ENCODE measurements around the gene MKRN2OS. TPM values are rescaled to one million over a fixed set of nuclear protein-coding genes. Genes with fewer than 3 reads are reported as not detected.
A peak's percentile ranks its signal among the peaks of the same experiment; 100 is the strongest.
"Not testable (repeated sequence)": the region's sequence is repeated elsewhere in the genome, so short reads cannot be mapped to it uniquely, and the experiment has no call there.

MKRN2OS gene
- polyA plus RNA-seq, 6 donors from 2014 or later = not detected

DNA sequence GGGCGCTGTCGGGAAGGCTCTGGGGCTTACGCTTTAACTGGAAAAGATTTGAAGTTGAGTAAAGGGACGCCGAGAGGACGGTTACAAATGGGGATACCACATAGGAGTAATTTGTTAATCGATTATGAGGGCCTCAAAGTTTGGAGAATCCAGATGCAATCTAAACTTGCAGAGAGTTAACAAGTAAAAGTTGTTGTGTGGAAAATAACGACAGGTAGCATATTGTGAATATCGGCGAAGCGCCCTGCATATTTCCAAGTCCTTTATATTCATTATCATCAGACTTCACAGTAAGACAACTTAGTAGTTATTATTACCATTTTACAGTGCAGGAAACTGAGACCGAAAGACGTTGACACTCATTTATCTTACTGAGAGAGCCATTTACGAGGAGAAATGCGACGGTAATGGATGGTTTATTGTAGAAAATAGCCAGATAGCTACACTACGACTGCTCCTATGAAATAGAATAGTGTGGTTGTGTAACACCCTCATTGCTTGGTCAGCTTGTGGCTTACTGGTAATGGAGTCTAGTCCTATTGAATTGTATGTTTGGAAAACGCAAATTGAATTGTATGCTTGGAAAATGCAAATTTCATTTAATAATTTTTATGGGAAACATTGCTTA lies 12.3 kb upstream of the MKRN2OS start:
- Mint-ChIP-seq H3K27me3 (peaks cover 9 to 22% (median 21%) of the 10 kb centered on the region in 3 donors), H3K9me3 (peaks cover 0 to 2% (median 0%) of the 10 kb centered on the region in 7 donors), H3K36me3 (no peaks in the 10 kb centered on the region), H3K4me1 (peaks cover 55 to 70% (median 61%) of the 10 kb centered on the region in 3 donors), H3K27ac (peak overlapping the region; percentile 53 to 96 (median 90)), H3K4me3 (peak overlapping the region; percentile 93 to 99 (median 96))
- no peak for DNase-seq
- ATAC-seq (ENCODE audit: low read depth in 2 of 2) = no peak

DNA sequence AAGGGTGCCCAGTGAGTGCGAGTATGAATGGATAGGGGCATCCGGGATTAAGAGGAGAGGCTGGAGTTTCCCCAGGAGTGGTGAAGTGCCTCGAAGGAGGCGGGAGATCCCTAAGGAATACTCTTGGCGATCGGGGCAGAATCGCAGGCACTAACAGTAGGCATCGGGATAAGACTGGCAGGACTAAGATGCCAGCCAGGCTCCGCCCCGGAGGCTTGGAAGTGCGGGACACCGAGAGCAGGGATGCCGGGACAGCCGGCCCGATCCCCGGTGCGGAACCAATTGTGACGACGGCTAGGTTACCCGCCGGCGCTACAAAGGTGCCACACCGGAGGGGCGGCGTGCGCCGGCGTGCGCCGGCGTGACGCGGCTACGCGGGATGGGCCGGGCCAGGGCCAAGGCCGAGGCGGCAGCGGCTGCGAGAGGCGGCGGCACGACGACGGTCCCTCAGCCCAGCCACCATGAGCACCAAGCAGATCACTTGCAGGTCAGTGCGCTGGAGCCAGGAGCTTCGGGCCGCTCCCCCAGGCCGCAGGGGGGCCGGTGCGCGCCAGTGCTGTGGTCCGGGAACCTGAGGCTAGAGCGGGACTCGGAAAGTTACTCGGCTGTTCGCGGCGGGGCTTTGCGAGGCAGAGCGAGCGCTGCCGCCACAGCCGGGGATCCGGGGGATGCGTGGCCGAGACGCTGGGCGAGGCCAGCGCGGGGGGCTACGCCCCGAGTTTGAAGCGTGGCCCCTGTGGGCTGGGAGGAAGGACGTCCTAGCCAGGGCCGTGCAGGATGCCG lies 11.6 kb upstream of the MKRN2OS start, which contains the start of gene MKRN2:
Gene MKRN2 (plus strand): TSS at position 398 of the 783 bp plus-strand sequence. CDS start 64 bp downstream, at position 462.
- ATAC-seq (ENCODE audit: low read depth in 2 of 2) = peak; percentile 95 to 97
- Mint-ChIP-seq H3K9me3 (peaks cover 0 to 2% (median 0%) of the 10 kb centered on the region in 7 donors), H3K4me3 (peak within 1 kb of the TSS; percentile 93 to 99 (median 96)), H3K27ac (peak within 1 kb of the TSS; percentile 88 to 96 (median 94)), H3K36me3 (no peaks in the 10 kb centered on the region), H3K4me1 (peaks cover 52 to 63% (median 59%) of the 10 kb centered on the region in 3 donors), H3K27me3 (peaks cover 9 to 22% (median 21%) of the 10 kb centered on the region in 3 donors)
- DNase-seq = peak; percentile 82

DNA sequence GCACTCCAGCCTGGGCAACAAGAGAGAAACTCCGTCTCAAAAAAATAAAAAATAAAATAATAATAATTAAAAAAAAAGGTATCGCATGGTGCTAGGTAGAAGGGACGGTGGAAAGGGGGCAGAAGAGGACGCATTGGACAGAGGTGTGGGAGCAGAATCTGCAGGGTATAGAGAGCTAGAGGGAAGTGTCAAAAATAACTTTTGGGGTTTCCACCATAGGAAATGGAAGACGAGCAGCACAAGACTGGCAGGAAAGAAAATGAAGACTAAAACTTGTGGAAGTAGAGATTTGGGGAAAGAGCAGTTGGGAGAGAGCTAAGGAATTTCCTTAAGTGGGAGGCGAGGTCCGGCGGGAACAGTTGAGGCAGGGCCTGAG lies 11.0 kb upstream of the MKRN2OS start:
- peaks cover 9 to 22% (median 21%) of the 10 kb centered on the region in 3 donors for H3K27me3 Mint-ChIP-seq
- DNase-seq = peak; percentile 5
- H3K4me3 Mint-ChIP-seq = peak overlapping the region; percentile 93 to 99 (median 96)
- H3K9me3 Mint-ChIP-seq = peaks cover 0 to 2% (median 0%) of the 10 kb centered on the region in 7 donors
- H3K4me1 Mint-ChIP-seq = peaks cover 52 to 57% (median 55%) of the 10 kb centered on the region in 3 donors
- no peaks in the 10 kb centered on the region for H3K36me3 Mint-ChIP-seq
- peak overlapping the region; percentile 87 to 95 (median 92) for H3K27ac Mint-ChIP-seq
- no peak for ATAC-seq (ENCODE audit: low read depth in 2 of 2)

DNA sequence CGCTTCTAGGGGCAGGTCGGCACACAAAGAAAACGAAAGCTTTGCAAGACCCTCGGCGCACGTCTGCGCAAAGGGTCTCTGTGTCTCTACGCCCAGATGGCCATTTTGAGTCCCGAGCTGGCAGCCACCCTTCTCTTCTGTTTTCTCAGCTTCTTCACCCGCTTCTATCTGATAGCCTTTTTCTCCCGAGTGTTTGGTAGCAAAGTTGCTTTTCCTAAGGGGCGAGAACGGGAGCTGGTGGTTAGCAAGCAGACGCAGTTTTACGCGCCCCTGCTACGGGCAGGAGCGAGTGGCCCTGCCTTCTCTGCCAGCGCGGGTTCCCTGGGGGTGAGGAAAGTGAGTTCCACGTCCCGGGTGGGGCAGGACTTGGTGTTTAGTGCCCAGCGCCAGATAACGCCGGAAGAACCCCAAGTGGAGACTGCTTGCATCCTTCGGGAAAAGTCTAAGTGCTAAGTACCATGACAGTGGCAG lies 8.7 kb upstream of the MKRN2OS start:
- Mint-ChIP-seq H3K4me1 (peaks cover 32 to 34% (median 34%) of the 10 kb centered on the region in 3 donors), H3K36me3 (no peaks in the 10 kb centered on the region), H3K4me3 (peak overlapping the region; percentile 80 to 99 (median 91)), H3K27me3 (peaks cover 19 to 25% (median 22%) of the 10 kb centered on the region in 3 donors), H3K9me3 (peaks cover 0 to 2% (median 0%) of the 10 kb centered on the region in 7 donors), H3K27ac (peak overlapping the region in 2 of 6 donors; percentile 15 to 32)
- peak; percentile 7 for DNase-seq
- ATAC-seq (ENCODE audit: low read depth in 2 of 2) = no peak

DNA sequence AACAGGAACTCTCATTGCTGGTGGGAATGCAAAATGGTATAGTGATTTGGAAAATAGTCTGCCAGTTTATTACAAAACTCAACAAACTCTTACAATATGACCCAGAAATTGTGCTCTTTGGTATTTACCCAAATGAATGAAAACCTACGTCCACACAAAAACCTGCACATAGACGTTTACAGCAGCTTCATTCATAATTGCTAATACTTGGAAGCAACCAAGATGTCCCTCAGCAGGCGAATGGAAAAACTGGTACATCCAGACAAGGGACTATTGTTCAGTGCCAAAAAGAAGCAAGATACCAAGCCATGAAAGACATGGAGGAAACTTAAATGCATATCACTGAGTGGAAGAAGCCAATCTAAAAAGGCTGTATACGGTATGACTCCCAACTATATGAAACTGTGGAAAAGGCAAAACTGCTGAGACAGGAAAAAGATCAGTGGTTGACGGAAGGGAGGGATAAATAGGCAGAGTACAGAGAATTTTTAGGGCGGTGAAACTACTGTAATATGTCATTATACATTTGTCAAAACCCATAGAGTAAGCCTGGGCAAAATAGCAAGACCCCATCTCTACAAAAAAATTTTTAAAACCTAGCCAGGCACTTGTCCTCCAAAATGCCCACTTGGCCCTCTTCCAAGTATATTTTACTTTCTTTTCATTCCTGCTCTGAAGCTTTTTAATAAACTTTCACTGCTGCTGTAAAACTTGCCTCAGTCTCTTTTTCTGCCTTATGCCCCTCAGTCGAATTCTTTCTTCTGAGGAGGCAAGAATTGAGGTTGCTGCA lies 4.9 kb upstream of the MKRN2OS start:
- H3K9me3 Mint-ChIP-seq = peaks cover 0 to 2% (median 0%) of the 10 kb centered on the region in 7 donors
- H3K36me3 Mint-ChIP-seq = no peaks in the 10 kb centered on the region
- H3K4me3 Mint-ChIP-seq = no peak overlapping the region
- no peak overlapping the region for H3K27ac Mint-ChIP-seq
- H3K27me3 Mint-ChIP-seq = peaks cover 19 to 25% (median 22%) of the 10 kb centered on the region in 3 donors
- no peak for DNase-seq
- no peak for ATAC-seq (ENCODE audit: low read depth in 2 of 2)
- H3K4me1 Mint-ChIP-seq = peaks cover 4 to 11% (median 7%) of the 10 kb centered on the region in 3 donors

DNA sequence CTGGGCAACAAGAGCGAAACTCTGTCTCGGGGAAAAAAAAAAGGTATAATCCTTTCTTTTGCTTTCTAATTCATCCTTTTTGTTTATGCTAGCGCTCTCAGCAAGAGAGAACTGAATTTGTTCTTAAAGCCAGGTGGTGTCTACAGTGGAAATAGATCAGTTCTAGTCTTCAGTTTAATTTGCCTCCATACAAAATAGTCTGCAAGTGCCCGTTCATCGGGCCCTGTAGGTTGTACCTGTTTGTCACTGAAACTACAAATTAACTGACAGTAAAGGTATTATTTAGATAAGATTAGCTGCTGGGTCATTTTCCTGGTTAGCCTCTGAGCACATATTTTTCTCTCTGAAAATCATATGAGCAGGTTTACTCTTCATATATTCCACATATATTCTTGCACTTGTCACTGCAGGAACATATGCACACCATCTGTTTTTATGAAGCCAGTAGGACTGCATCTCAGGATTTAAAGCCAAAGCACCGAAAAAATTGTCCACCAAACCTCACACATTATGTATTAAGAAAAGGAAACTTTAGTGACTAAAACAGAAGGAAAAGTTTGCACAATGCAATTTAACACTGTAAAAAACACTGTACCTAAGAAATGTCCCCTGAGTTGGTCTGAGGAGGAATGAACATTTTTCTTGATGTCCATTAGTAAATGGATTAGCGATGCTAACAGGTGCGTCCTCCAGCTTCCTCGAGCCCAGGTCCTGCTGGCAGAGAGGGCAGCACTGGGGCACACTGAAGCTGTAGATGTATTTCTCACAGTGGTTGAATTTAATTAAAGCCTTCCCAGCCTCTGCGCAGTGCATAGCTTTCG lies 437 bp downstream of the MKRN2OS start:
- no peak for ATAC-seq (ENCODE audit: low read depth in 2 of 2)
- no peak for DNase-seq
- no peaks in the 10 kb centered on the region for H3K36me3 Mint-ChIP-seq
- H3K4me3 Mint-ChIP-seq = no peak overlapping the region
- H3K9me3 Mint-ChIP-seq = no peaks in the 10 kb centered on the region
- no peaks in the 10 kb centered on the region for H3K4me1 Mint-ChIP-seq
- peaks cover 0 to 1% (median 0%) of the 10 kb centered on the region in 3 donors for H3K27me3 Mint-ChIP-seq
- H3K27ac Mint-ChIP-seq = no peak overlapping the region

DNA sequence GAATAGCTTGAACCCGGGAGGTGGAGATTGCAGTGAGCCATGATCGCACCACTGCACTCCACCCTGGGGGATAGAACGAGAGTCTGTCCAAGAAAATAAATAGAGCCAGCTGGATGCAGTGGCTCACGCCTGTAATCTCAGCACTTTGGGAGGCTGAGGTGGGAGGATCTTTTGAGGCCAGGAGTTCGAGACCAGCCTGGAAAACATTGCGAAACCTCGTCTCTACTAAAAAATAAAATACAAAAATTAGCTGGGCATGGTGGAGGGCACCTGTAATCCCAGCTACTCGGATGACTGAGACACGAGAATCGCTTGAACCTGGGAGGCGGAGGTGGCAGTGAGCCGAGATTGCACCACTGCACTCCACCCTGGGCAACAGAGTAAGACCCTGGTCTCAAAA lies 1.8 kb downstream of the MKRN2OS start:
- H3K27ac Mint-ChIP-seq; H3K4me1 Mint-ChIP-seq; H3K4me3 Mint-ChIP-seq; ATAC-seq (ENCODE audit: low read depth in 2 of 2); DNase-seq; H3K9me3 Mint-ChIP-seq; H3K36me3 Mint-ChIP-seq; H3K27me3 Mint-ChIP-seq: not testable (repeated sequence)

DNA sequence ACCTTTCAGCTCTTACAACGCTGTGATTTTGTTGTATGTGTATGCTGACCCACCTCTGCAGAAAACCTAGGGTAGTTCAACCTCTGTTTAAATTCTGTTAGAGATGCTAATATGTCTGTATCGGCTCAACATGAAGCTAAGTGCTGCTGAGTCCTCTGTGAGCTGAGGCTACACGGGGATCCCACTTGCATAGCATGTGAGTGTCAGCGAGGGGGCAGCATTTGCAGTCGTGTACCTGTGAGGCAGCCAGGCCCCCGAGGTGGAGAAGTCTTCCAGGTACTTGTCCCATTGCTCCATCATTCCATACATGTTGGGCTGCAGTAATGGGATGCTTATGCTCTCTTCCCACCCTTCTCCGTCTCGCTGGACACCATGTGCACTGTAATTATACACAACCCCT lies 3.7 kb downstream of the MKRN2OS start:
- DNase-seq = no peak
- ATAC-seq (ENCODE audit: low read depth in 2 of 2) = no peak
- no peaks in the 10 kb centered on the region for H3K4me1 Mint-ChIP-seq
- no peaks in the 10 kb centered on the region for H3K27me3 Mint-ChIP-seq
- H3K4me3 Mint-ChIP-seq = no peak overlapping the region
- H3K36me3 Mint-ChIP-seq = no peaks in the 10 kb centered on the region
- H3K27ac Mint-ChIP-seq = peak overlapping the region in 1 of 6 donors; percentile 28
- no peaks in the 10 kb centered on the region for H3K9me3 Mint-ChIP-seq

DNA sequence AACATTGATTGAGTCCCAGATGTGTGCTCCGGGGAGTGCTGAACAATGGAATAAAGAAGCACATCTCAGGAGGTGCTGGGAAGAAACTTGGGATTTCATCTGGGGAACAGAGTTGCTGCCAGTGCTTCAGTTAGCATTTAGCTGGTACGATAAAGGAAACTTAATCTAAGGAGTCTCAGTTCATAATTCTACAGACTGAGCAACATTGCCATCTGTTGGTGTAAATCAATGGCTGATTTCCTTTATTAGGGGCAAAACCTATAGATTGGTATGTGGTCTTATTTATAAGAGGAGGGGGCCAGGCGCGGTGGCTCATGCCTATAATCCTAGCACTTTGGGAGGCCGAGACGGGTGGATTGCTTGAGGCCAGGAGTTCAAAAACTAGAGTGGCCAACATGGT lies 8.9 kb downstream of the MKRN2OS start:
- H3K4me1 Mint-ChIP-seq = no peaks in the 10 kb centered on the region
- DNase-seq (no peak), ATAC-seq (ENCODE audit: low read depth in 2 of 2) (no peak)
- H3K27ac Mint-ChIP-seq = no peak overlapping the region
- H3K9me3 Mint-ChIP-seq = no peaks in the 10 kb centered on the region
- H3K36me3 Mint-ChIP-seq = peaks cover 10 to 17% of the 10 kb centered on the region in 2 donors
- no peaks in the 10 kb centered on the region for H3K27me3 Mint-ChIP-seq
- no peak overlapping the region for H3K4me3 Mint-ChIP-seq

DNA sequence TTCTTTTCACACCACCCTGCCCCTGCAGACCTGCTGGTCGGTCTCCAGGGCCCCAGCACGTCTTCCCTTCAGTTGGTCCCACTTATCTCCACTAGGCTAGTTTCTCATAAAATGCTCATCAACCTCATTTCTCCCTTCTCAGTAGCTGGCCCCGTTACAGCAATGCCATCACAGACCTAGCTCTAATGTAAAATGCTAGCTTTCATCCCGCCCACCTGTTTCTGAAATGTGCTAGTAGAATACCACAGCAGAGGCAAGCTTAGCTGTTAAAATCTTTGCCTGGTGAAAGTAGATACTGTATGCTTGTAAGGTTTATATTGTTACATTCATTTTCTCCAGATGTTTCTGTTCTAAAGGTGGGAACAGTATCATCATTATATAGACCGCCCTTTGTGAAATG lies 13.1 kb downstream of the MKRN2OS start:
- Mint-ChIP-seq H3K4me3 (no peak overlapping the region), H3K36me3 (peaks cover 23 to 26% of the 10 kb centered on the region in 2 donors), H3K9me3 (no peaks in the 10 kb centered on the region), H3K27ac (no peak overlapping the region), H3K4me1 (no peaks in the 10 kb centered on the region), H3K27me3 (no peaks in the 10 kb centered on the region)
- ATAC-seq (ENCODE audit: low read depth in 2 of 2) = no peak
- DNase-seq = no peak

DNA sequence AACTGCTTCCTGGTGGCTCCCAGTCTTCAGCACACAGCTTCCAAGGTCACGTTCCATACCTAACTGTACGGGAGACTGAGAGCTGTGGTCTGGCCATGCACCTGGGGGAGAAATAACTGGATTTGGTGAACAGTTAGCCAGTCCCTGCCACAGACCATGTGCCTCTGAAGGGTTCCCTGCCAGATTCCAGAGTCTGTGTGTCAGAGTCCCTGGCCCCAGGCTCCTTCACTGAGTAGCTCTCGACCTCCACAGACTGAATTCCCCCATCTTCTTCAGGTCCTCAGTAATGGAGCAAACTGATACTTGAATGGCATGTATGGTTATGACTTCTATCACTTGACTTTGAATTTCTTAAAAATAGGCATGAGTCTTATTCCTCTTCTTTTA lies 17.5 kb downstream of the MKRN2OS start:
- ATAC-seq (ENCODE audit: low read depth in 2 of 2) (no peak), DNase-seq (no peak)
- H3K36me3 Mint-ChIP-seq = peaks cover 26 to 32% of the 10 kb centered on the region in 2 donors
- H3K9me3 Mint-ChIP-seq = no peaks in the 10 kb centered on the region
- H3K27me3 Mint-ChIP-seq = no peaks in the 10 kb centered on the region
- H3K27ac Mint-ChIP-seq = no peak overlapping the region
- no peaks in the 10 kb centered on the region for H3K4me1 Mint-ChIP-seq
- no peak overlapping the region for H3K4me3 Mint-ChIP-seq

DNA sequence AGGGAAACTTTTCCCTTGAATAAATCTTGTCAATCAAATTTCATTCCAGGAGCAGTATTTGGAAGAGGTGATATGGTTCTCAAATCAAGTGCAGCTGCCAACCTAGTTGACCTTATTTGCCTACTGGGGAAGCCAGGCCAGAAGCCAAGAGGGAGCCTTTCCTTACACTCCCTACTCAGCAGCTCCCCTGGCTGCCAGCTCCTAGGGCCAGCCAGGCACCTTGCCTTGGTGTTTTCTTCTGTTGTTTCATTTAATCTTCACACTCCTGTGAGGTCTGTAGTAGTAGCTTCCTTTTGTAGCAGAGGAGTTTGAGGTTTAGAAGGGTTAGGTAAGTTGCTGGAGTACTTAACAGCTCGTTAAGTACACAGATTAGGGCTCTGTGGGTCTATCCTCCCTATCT lies 22.6 kb downstream of the MKRN2OS start:
- DNase-seq = no peak
- Mint-ChIP-seq H3K27ac (no peak overlapping the region), H3K4me3 (no peak overlapping the region), H3K27me3 (no peaks in the 10 kb centered on the region), H3K9me3 (peaks cover 0 to 4% (median 0%) of the 10 kb centered on the region in 7 donors), H3K36me3 (peaks cover 16 to 21% of the 10 kb centered on the region in 2 donors), H3K4me1 (peaks cover 0 to 4% (median 0%) of the 10 kb centered on the region in 3 donors)
- ATAC-seq (ENCODE audit: low read depth in 2 of 2) = no peak

Data from naive B cell (primary cell).